LNCAP (cell line): ENCODE measurements around the gene SATL1.
A peak's percentile ranks its signal among the peaks of the same experiment; 100 is the strongest.

Source experiments
- CTCF ChIP-seq: fragments of 450-650 bp; IDR thresholded peaks from 2 replicates; pipeline ENCODE4 v1.5.1; 2017; ENCODE audit warnings: mild to moderate bottlenecking

The SATL1 gene

DNA sequence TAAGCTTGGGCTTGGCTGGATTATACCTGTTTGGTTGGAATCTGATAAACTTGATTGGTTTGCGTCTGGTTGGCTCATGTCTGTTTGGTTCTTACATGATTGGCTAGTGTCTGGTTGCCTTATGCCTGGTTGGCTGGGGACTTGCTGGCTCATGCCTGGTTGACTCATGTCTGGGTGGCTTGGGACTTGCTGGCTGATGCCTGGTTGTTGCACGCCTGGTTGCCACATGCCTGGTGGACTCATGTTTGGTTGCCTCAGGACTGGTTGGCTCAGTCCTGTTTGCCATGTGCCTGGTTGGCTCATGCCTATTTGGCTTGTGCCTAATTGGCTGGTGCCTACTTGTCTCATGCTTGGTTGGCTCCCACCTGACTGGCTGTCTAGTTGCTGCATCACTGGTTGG lies 135.4 kb downstream of the SATL1 start:
- TF ChIP-seq CTCF, result no peak

DNA sequence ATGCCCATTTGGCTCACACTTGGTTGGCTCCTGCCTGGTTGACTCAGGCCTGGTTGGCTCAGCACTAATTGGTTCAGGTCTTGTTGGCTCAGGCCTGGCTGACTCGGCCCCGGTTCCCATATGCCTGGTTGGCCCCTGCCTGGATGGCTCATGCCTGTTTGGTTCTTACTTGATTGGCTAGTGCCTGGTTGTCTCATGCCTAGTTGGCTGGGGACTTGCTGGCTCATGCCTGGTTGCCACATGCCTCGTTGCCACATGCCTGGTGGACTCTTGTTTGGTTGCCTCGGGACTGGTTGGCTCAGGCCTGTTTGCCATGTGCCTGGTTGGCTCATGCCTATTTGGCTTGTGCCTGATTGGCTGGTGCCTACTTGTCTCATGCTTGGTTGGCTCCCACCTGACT lies 136.2 kb downstream of the SATL1 start:
- TF ChIP-seq CTCF, result no peak

- no peak for TF ChIP-seq CTCF
Observed at GRCh38 chrX:85089321-85089840, 154.2 kb downstream of the SATL1 start.

- TF ChIP-seq CTCF, result peak; percentile 60
Observed at GRCh38 chrX:85084770-85085393, 158.7 kb downstream of the SATL1 start.

- no peak for TF ChIP-seq CTCF
Observed at GRCh38 chrX:85065512-85066198, 177.9 kb downstream of the SATL1 start.

- TF ChIP-seq CTCF, result peak; percentile 41
Observed at GRCh38 chrX:85052636-85053343, 190.8 kb downstream of the SATL1 start.

DNA sequence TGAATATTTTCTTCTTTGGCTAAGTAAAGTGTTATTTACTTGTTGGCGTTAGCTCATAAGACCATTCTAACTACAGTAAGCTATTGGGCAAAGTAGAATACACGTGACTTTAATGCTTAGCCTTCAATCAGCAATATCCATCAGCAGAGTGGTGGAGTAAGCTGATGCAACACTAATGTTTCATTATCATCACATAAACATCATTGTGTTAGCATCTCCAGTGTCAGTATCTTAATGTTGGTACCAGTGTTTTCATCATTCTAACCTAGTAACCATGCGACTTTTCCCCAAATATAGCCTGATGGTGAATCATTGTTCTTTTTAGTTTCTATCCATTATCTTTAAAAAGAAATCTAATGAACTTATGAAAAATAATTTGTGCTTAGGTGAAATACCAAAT lies 191.4 kb downstream of the SATL1 start:
- no peak for TF ChIP-seq CTCF
